Spleen (tissue), 7 donors: Measurements from ENCODE around the gene ZAR1.

Source experiments
- CTCF ChIP-seq, 11 experiments: fragments of 200-600 bp in 7 of 11; fragments of 450-650 bp in 4 of 11; sonication (generic) in 4 of 11; IDR thresholded peaks in 8 of 11; conservative IDR thresholded peaks in 3 of 11; 1 replicate in 7 of 11; 2 replicates in 4 of 11; pipeline versions ENCODE4 v1.4.0 to v1.8.0; 2016 to 2021; ENCODE audit warnings: antibody characterized with exemption in 11 of 11, inconsistent platforms in 4 of 11, mild to moderate bottlenecking in 1 of 11
- POLR2A ChIP-seq, 3 donors: fragments of 450-650 bp; IDR thresholded peaks; one replicate each; pipeline ENCODE4 v1.5.1; 2017; ENCODE audit warnings: antibody characterized with exemption in 3 of 3, mild to moderate bottlenecking in 1 of 3
- POLR2AphosphoS5 ChIP-seq, 3 donors: sonication (generic); formaldehyde crosslinking; IDR thresholded peaks; one replicate each; pipeline ENCODE4 v1.5.1; 2017; ENCODE audit warnings: antibody characterized with exemption in 3 of 3
- donor health status: DM: no; HTN: no; CAD: no; lungs with moderate emphysema.
- donor health status: DM: no; HTN: no; CAD: no.
- donor health status: DM: no; HTN: no; CAD: no.

GRCh38 chr4:48449151-48449550 is 40.9 kb upstream of the ZAR1 start:
- TF ChIP-seq CTCF (IDR thresholded peaks at IDR 0.05 in 8 of 11, conservative IDR thresholded peaks at IDR 0.05 in 3 of 11) (no peak), POLR2AphosphoS5 (IDR thresholded peaks at IDR 0.05) (no peak), POLR2A (IDR thresholded peaks at IDR 0.05) (no peak)
